ENCODE measurements around the gene ANKRD13D.

The ANKRD13D gene

GRCh38 chr11:67289651-67290479, 762 bp downstream of the ANKRD13D start:
- Histone ChIP-seq H3K9me2 (replicated peaks; ENCODE audit: control insufficient read depth, low read length) (no peaks in the 10 kb centered on the region), H3K4me1 (ENCODE audit: control insufficient read depth, low read length) (peaks cover 54% of the 10 kb centered on the region), H3K27ac (ENCODE audit: low read depth, low read length) (peak overlapping the region; percentile 59), H4K20me1 (ENCODE audit: control insufficient read depth, insufficient read depth, low read depth, low read length) (no peaks in the 10 kb centered on the region), H3K4me2 (ENCODE audit: low read length) (peak overlapping the region; percentile 99), H3K9me3 (ENCODE audit: control insufficient read depth, insufficient read depth, low read length) (peaks cover 6% of the 10 kb centered on the region; the same call in 1 of the 2 replicates), H3F3A (ENCODE audit: control insufficient read depth, insufficient read depth) (peaks cover 23% of the 10 kb centered on the region), H3K36me3 (ENCODE audit: control insufficient read depth, low read length) (peaks cover 85% of the 10 kb centered on the region), H3K4me3 (ENCODE audit: low read length) (peak overlapping the region; percentile 97), H3K79me2 (ENCODE audit: control insufficient read depth, low read length) (peaks cover 45% of the 10 kb centered on the region), H3K27me3 (ENCODE audit: control insufficient read depth, low read length) (no peaks in the 10 kb centered on the region)
- TF ChIP-seq EZH2phosphoT487 (IDR thresholded peaks at IDR 0.05; ENCODE audit: borderline replicate concordance, low read length) = no peak
- no peak for TF ChIP-seq CTCF (IDR thresholded peaks at IDR 0.05; ENCODE audit: low read depth, low read length, poor library complexity, severe bottlenecking)

GRCh38 chr11:67290801-67291200, 1.7 kb downstream of the ANKRD13D start:
- H3K9me3 ChIP-seq (ENCODE audit: control insufficient read depth, insufficient read depth, low read length) = peaks cover 16% of the 10 kb centered on the region
- TF ChIP-seq CTCF (IDR thresholded peaks at IDR 0.05; ENCODE audit: low read depth, low read length, poor library complexity, severe bottlenecking) (no peak), EZH2phosphoT487 (IDR thresholded peaks at IDR 0.05; ENCODE audit: borderline replicate concordance, low read length) (no peak)
- H3K9me2 ChIP-seq (replicated peaks; ENCODE audit: control insufficient read depth, low read length) = no peaks in the 10 kb centered on the region
- peaks cover 85% of the 10 kb centered on the region for H3K36me3 ChIP-seq (ENCODE audit: control insufficient read depth, low read length)
- H3K27me3 ChIP-seq (ENCODE audit: control insufficient read depth, low read length) = no peaks in the 10 kb centered on the region
- H3K79me2 ChIP-seq (ENCODE audit: control insufficient read depth, low read length) = peaks cover 47% of the 10 kb centered on the region
- H3K4me3 ChIP-seq (ENCODE audit: low read length) = no peak overlapping the region
- no peak overlapping the region for H3K27ac ChIP-seq (ENCODE audit: low read depth, low read length)
- peaks cover 23% of the 10 kb centered on the region for H3F3A ChIP-seq (ENCODE audit: control insufficient read depth, insufficient read depth)
- H4K20me1 ChIP-seq (ENCODE audit: control insufficient read depth, insufficient read depth, low read depth, low read length) = no peaks in the 10 kb centered on the region
- H3K4me1 ChIP-seq (ENCODE audit: control insufficient read depth, low read length) = peaks cover 46% of the 10 kb centered on the region
- H3K4me2 ChIP-seq (ENCODE audit: low read length) = peak overlapping the region; percentile 99

GRCh38 chr11:67291481-67292381, 2.6 kb downstream of the ANKRD13D start:
- Histone ChIP-seq H3K4me2 (ENCODE audit: low read length) (no peak overlapping the region), H4K20me1 (ENCODE audit: control insufficient read depth, insufficient read depth, low read depth, low read length) (no peaks in the 10 kb centered on the region), H3K9me3 (ENCODE audit: control insufficient read depth, insufficient read depth, low read length) (peaks cover 23% of the 10 kb centered on the region), H3K79me2 (ENCODE audit: control insufficient read depth, low read length) (peaks cover 56% of the 10 kb centered on the region), H3K9me2 (replicated peaks; ENCODE audit: control insufficient read depth, low read length) (no peaks in the 10 kb centered on the region), H3K27me3 (ENCODE audit: control insufficient read depth, low read length) (no peaks in the 10 kb centered on the region), H3K4me3 (ENCODE audit: low read length) (no peak overlapping the region), H3F3A (ENCODE audit: control insufficient read depth, insufficient read depth) (peaks cover 18% of the 10 kb centered on the region), H3K36me3 (ENCODE audit: control insufficient read depth, low read length) (peaks cover 85% of the 10 kb centered on the region), H3K27ac (ENCODE audit: low read depth, low read length) (no peak overlapping the region), H3K4me1 (ENCODE audit: control insufficient read depth, low read length) (peaks cover 37% of the 10 kb centered on the region)
- TF ChIP-seq CTCF (IDR thresholded peaks at IDR 0.05; ENCODE audit: low read depth, low read length, poor library complexity, severe bottlenecking) (no peak), EZH2phosphoT487 (IDR thresholded peaks at IDR 0.05; ENCODE audit: borderline replicate concordance, low read length) (no peak)
